Lung (tissue), 12 donors: ENCODE measurements around the gene PLEKHH3. TPM values are rescaled to one million over a fixed set of nuclear protein-coding genes. Genes with fewer than 3 reads are reported as not detected.
"Not testable (repeated sequence)": the region's sequence is repeated elsewhere in the genome, so short reads cannot be mapped to it uniquely, and the experiment has no call there.

ENCODE experiments used
- ATAC-seq: fragments of 200-7000 bp; cut with Tn5 transposase; one replicate; pipeline ENCODE4 v1.9.1; 2020; ENCODE audit warnings: moderate number of reproducible peaks; ENCODE audit not compliant: insufficient read depth, low FRiP score
- DNase-seq, 3 donors: peaks; one replicate each; pipeline ENCODE4 v3.0.0-alpha.2; 2013 to 2017
- H3K27ac ChIP-seq, 2 donors: one replicate each; pipeline ENCODE4 v1.5.1; 2013; ENCODE audit warnings: mild to moderate bottlenecking in 2 of 2, moderate library complexity in 2 of 2, control low read depth in 1 of 2, inconsistent platforms in 1 of 2, low read depth in 1 of 2, low read length in 1 of 2
- H3K27me3 ChIP-seq, 3 donors: one replicate each; pipeline ENCODE4 v1.5.1; 2013; ENCODE audit warnings: low read length in 2 of 3; ENCODE audit not compliant: control insufficient read depth in 3 of 3, insufficient read depth in 3 of 3
- H3K36me3 ChIP-seq, 4 donors: one replicate each; pipeline ENCODE4 v1.5.1; 2013; ENCODE audit warnings: low read length in 4 of 4, mild to moderate bottlenecking in 1 of 4, moderate library complexity in 1 of 4; ENCODE audit not compliant: control insufficient read depth in 4 of 4, insufficient read depth in 4 of 4
- H3K4me1 ChIP-seq, 5 donors: one replicate each; pipeline ENCODE4 v1.5.1; 2013; ENCODE audit warnings: low read length in 5 of 5, mild to moderate bottlenecking in 2 of 5, moderate library complexity in 1 of 5; ENCODE audit not compliant: control insufficient read depth in 5 of 5, insufficient read depth in 5 of 5
- H3K4me3 ChIP-seq: one replicate; pipeline ENCODE4 v1.5.1; 2013; ENCODE audit warnings: mild to moderate bottlenecking, control low read depth, moderate library complexity
- H3K9ac ChIP-seq, 2 donors: one replicate each; pipeline ENCODE4 v1.5.1; 2013; ENCODE audit warnings: low read length in 2 of 2, control low read depth in 1 of 2; ENCODE audit not compliant: insufficient read depth in 1 of 2
- H3K9me3 ChIP-seq, 4 donors: one replicate each; pipeline ENCODE4 v1.5.1; 2013; ENCODE audit warnings: low read length in 3 of 4, mild to moderate bottlenecking in 1 of 4, moderate library complexity in 1 of 4; ENCODE audit not compliant: control insufficient read depth in 4 of 4, insufficient read depth in 3 of 4
- WGBS, 2 donors: extraction: QIAGEN DNeasy Blood & Tissue Kit; methylation state at CpG; one replicate each; pipeline ENCODE4 v1.1.7; 2013; 5-methylcytosine and 5-hydroxymethylcytosine counted together
- polyA plus RNA-seq, 2 donors: library from polyadenylated mRNA; stranded (reverse); fragments of 200-250 nt; gene quantifications; one replicate each; pipeline ENCODE4 v1.2.1, GENCODE V29; 2013
- total RNA-seq, 2 donors: library from RNA; depleted of rRNA in 1 of 2; stranded (reverse); fragments of >200 nt in 1 of 2; gene quantifications; one replicate each; pipeline ENCODE4 v1.2.1, GENCODE V29; 2014 to 2021
- TF ChIP-seq, protein P1 (sequence below): IDR thresholded peaks from 2 replicates; pipeline ENCODE4 v1.5.1; 2012; ENCODE audit warnings: mild to moderate bottlenecking; ENCODE audit errors: control extremely low read depth, extremely low read depth
- donor health status: control.
- donor health status: control.
- donor health status: Bipolar disorder and iron deficiency.
- donor health status: healthy.
- donor health status: DM: yes; HTN: yes; CAD: no.

The PLEKHH3 gene
- total and polyA plus RNA-seq, 4 donors: 21.2 to 30.2 (median 22.9) TPM

DNA sequence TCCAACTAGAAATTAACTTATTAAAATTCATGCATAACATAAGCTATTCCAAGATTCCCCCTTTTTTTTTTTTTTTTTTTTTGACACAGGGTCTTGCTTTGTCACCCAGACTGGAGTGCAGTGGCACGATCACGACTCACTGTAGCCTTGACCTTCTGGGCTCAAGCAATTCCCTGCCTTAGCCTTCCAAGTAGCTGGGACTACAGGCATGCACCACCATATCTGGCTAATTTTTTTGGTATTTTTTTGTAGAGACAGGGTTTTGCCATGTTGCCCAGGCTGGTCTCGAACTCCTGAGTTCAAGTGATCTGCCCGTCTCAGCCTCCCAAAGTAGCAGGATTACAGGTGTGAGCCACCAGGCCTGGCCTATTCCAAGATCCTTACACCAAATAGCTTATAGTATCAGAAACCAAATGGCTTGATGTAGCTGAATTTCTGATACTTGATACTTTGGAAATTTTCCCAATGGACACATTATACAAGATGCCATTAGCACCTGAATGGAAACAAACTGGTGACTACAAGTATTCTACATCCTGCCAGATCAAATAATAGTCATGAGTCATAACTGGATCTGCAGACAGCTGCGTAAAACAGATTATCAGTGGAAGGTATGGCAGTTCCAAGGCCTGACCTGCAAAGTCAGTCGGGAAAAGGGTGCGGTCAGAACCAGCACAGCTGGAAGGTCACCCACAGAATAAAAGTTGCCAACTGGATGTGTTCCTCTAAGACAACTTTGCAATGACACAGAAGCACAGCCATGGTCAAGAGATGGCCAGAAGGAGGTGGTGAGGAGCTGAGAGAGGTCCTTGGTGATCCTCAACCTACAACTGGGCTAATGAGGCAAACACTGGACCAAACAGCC lies 52.8 kb downstream of the PLEKHH3 start:
- DNase-seq: no peak

DNA sequence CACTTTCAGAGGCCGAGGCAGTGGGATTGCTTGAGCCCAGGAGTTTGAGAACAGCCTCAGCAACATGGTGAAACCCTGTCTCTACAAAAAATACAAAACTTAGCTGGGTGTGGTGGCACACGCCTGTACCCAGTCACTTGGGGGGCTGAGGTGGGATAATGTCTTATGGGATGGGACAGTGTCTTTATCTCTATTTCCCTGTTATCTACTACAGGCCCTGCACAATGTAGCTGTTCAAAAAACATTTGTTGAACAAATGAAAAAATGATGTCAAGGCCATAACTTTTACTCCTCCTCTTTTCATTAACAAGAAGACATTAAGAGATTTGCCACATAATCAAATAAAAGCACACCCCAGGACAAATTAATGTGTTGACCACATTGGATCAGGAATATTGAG lies 53.5 kb downstream of the PLEKHH3 start:
- 93 to 97% methylated on average over 2 of the region's 2 CpGs for WGBS, 2 donors
- Histone ChIP-seq H3K27ac (no peak overlapping the region), H3K27me3 (no peaks in the 10 kb centered on the region), H3K9me3 (no peaks in the 10 kb centered on the region), H3K36me3 (no peaks in the 10 kb centered on the region), H3K4me1 (peaks cover 0 to 6% (median 2%) of the 10 kb centered on the region in 5 donors), H3K9ac (no peak overlapping the region), H3K4me3 (no peak overlapping the region)
- TF ChIP-seq, protein P1, sequence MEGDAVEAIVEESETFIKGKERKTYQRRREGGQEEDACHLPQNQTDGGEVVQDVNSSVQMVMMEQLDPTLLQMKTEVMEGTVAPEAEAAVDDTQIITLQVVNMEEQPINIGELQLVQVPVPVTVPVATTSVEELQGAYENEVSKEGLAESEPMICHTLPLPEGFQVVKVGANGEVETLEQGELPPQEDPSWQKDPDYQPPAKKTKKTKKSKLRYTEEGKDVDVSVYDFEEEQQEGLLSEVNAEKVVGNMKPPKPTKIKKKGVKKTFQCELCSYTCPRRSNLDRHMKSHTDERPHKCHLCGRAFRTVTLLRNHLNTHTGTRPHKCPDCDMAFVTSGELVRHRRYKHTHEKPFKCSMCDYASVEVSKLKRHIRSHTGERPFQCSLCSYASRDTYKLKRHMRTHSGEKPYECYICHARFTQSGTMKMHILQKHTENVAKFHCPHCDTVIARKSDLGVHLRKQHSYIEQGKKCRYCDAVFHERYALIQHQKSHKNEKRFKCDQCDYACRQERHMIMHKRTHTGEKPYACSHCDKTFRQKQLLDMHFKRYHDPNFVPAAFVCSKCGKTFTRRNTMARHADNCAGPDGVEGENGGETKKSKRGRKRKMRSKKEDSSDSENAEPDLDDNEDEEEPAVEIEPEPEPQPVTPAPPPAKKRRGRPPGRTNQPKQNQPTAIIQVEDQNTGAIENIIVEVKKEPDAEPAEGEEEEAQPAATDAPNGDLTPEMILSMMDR: no peak
- DNase-seq (no peak), ATAC-seq (no peak)

More for the DNA sequence above, 52.8 kb downstream of the PLEKHH3 start:
- Histone ChIP-seq H3K9ac (no peak overlapping the region), H3K27me3 (no peaks in the 10 kb centered on the region), H3K4me1 (peaks cover 0 to 2% (median 0%) of the 10 kb centered on the region in 5 donors), H3K36me3 (no peaks in the 10 kb centered on the region), H3K4me3 (no peak overlapping the region), H3K27ac (no peak overlapping the region), H3K9me3 (no peaks in the 10 kb centered on the region)
- ATAC-seq: no peak
- TF ChIP-seq, protein P1: no peak
- WGBS, 2 donors: 82 to 93% methylated on average over 7 of the region's 7 CpGs

DNA sequence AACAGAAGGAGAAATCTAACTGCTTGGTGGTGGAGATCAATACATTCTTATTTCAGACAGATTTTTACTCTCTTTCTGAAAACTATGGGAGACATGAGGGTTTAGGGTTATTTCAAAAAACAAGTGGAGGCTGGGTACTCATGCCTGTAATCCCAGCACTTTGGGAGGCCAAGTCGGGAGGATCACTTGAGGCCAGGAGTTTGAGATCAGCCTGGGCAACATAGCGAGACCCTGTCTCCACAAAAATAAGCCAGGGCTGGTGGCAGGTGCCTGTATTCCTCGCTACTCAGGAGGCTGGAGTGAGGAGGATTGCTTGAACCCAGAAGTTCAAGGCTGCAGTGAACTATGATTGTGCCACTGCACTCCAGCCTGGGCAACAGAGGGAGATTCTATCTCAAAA lies 54.8 kb downstream of the PLEKHH3 start:
- WGBS, 2 donors: 91 to 95% methylated on average over 3 of the region's 3 CpGs
- not testable (repeated sequence) for DNase-seq, H3K9ac ChIP-seq, H3K27me3 ChIP-seq, H3K4me1 ChIP-seq, H3K27ac ChIP-seq, H3K4me3 ChIP-seq, H3K36me3 ChIP-seq, ATAC-seq, H3K9me3 ChIP-seq

DNA sequence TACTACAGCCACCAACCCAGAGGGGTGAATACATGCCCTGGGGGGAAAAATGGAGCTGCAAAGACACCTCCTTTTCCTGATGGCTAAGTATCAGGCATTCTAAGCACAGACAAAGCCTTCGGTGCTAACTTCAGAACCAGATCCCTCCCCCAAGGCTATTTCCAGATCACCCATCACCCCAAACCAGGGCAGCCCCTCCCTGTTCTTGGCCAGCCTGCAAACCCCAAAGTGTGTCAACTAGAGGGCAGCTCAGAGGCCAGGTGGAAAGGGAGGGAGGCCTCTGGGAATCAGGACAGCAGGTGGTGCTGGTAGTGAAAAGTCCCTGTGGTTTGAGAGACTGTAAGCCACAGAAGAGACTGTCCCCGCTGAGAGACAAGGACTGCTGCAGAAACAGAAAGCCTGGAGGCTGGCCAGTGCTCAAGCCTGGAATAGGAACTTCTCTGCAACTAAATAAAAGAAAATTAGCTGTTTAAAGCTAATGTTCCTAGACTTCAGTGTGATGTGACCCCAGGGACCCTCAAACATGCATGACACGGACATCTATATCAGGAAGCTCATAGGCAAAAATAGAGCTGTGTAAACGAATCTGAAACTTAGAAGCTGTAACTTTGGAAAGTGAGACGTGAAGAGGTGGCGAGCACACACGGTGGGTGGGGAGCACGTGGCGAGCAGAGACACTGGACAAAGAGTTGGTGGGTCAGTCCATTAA lies 58.2 kb downstream of the PLEKHH3 start:
- Histone ChIP-seq H3K9ac (peak overlapping the region in 1 of 2 donors; percentile 24), H3K27me3 (no peaks in the 10 kb centered on the region), H3K36me3 (peaks cover 7 to 18% (median 13%) of the 10 kb centered on the region in 4 donors), H3K4me3 (no peak overlapping the region), H3K9me3 (peaks cover 0 to 3% (median 0%) of the 10 kb centered on the region in 4 donors), H3K4me1 (peaks cover 0 to 8% (median 0%) of the 10 kb centered on the region in 5 donors), H3K27ac (no peak overlapping the region)
- 47 to 56% methylated on average over 9 of the region's 9 CpGs for WGBS, 2 donors
- TF ChIP-seq, protein P1: no peak
- ATAC-seq: no peak
- peak in 2 of 3 donors; percentile 19 to 43 for DNase-seq
